Endothelial cell (in vitro differentiated cells): ENCODE data around the gene ERCC6L2. TPM values are rescaled to one million over a fixed set of nuclear protein-coding genes. Genes with fewer than 3 reads are reported as not detected.

Experiments
- DNase-seq: peaks from one replicate; pipeline ENCODE4 v3.0.0; 2021; ENCODE audit warnings: low spot score
- H3K27ac Mint-ChIP-seq: one replicate; pipeline ENCODE4 v1.8.0; 2021; ENCODE audit warnings: mixed read lengths, inconsistent platforms; ENCODE audit not compliant: unreplicated experiment
- H3K27me3 Mint-ChIP-seq: one replicate; pipeline ENCODE4 v1.8.0; 2021; ENCODE audit warnings: mild to moderate bottlenecking, moderate library complexity, mixed read lengths, inconsistent platforms; ENCODE audit not compliant: unreplicated experiment
- H3K36me3 Mint-ChIP-seq: one replicate; pipeline ENCODE4 v1.8.0; 2021; ENCODE audit warnings: mild to moderate bottlenecking, low read depth, mixed read lengths, inconsistent platforms; ENCODE audit not compliant: unreplicated experiment
- H3K4me1 Mint-ChIP-seq: one replicate; pipeline ENCODE4 v1.8.0; 2021; ENCODE audit warnings: mild to moderate bottlenecking, mixed read lengths, inconsistent platforms; ENCODE audit not compliant: unreplicated experiment
- H3K4me3 Mint-ChIP-seq: one replicate; pipeline ENCODE4 v1.8.0; 2021; ENCODE audit warnings: mild to moderate bottlenecking, mixed read lengths, inconsistent platforms; ENCODE audit not compliant: unreplicated experiment
- H3K9me3 Mint-ChIP-seq: one replicate; pipeline ENCODE4 v1.8.0; 2021; ENCODE audit warnings: mixed read lengths, inconsistent platforms; ENCODE audit not compliant: unreplicated experiment
- long read RNA-seq: library from polyadenylated mRNA; unstranded; transcript quantifications from one replicate; pipeline ENCODE4 v2.0.0, GENCODE V29; 2020; ENCODE audit not compliant: unreplicated experiment
- total RNA-seq: library from RNA; stranded (reverse); fragmentation: NEBNext Ultra II Directional; extraction: Animal tissue kit (Norgen Biotek cat#: 25700); gene quantifications from one replicate; pipeline ENCODE4 v1.2.1, GENCODE V29; 2021; ENCODE audit not compliant: unreplicated experiment
- TF ChIP-seq, protein P1 (sequence below): fragments of 200-600 bp; sonication (generic); IDR thresholded peaks from one replicate; pipeline ENCODE4 v1.5.0; 2021; ENCODE audit warnings: antibody characterized with exemption; ENCODE audit not compliant: unreplicated experiment

Gene ERCC6L2, protein sequence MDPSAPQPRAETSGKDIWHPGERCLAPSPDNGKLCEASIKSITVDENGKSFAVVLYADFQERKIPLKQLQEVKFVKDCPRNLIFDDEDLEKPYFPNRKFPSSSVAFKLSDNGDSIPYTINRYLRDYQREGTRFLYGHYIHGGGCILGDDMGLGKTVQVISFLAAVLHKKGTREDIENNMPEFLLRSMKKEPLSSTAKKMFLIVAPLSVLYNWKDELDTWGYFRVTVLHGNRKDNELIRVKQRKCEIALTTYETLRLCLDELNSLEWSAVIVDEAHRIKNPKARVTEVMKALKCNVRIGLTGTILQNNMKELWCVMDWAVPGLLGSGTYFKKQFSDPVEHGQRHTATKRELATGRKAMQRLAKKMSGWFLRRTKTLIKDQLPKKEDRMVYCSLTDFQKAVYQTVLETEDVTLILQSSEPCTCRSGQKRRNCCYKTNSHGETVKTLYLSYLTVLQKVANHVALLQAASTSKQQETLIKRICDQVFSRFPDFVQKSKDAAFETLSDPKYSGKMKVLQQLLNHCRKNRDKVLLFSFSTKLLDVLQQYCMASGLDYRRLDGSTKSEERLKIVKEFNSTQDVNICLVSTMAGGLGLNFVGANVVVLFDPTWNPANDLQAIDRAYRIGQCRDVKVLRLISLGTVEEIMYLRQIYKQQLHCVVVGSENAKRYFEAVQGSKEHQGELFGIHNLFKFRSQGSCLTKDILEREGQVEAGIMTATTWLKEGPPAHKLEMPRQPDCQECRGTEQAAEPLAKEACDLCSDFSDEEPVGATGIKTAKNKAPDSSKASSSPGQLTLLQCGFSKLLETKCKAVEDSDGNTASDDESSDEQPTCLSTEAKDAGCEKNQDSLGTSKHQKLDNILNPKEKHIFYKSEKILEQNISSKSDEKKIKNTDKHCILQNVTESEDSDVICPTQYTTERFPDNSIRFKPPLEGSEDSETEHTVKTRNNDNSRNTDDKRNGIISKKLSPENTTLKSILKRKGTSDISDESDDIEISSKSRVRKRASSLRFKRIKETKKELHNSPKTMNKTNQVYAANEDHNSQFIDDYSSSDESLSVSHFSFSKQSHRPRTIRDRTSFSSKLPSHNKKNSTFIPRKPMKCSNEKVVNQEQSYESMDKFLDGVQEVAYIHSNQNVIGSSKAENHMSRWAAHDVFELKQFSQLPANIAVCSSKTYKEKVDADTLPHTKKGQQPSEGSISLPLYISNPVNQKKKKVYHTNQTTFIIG (N-terminal part only)
- 40.5 TPM for total RNA-seq
- long read RNA-seq, partial matches to known transcripts: 1 of 3 reads
- long read RNA-seq, other reads (novel, unspliced or antisense): 2 of 3 reads

DNA sequence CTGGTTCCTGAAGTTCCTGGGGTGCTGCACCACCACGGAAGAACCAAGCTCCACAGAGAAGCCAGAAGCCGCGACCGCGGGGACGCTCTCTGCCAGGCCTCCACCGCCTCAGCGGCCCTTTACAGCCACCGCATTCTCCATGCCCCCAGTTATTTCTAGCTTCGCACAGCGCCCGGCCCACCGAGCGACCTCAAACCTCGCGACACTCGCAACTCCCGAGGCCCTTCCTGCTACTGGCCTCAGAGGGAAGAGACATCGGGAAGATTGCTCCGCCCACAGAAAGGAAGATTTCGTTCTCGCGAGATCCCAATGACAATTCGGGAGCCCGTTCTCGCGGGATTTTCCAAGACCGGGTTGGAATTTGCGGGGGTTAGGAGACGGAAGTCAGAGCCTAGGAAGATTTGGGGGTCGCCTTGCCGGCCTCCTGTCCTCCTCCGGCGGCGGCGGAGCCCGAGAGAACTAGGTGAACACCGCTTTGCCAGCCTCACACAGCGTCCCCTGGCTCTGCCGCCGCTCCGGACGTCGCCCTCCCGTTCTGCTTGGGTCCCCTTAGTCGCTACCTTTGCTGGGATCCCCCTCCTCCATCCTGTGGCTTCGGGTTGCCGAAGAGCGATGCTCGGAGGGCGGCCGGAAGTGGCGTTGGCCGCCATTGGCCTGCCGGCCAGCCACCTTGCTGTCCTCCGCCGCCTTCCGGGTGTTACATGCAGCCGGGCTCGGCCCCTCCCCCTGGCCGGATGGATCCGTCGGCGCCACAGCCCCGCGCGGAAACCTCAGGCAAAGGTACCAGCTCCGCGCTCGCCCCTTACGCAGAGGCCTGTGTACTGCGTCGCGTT is at the start of gene ERCC6L2:
TSS of gene ERCC6L2 (plus strand) at position 387 of the 833 bp plus-strand sequence. CDS start at position 735, 348 bp downstream.
- Mint-ChIP-seq H3K4me3 (no peak within 1 kb of the TSS), H3K27ac (no peak within 1 kb of the TSS), H3K4me1 (peaks cover 21% of the 10 kb centered on the region), H3K9me3 (no peaks in the 10 kb centered on the region), H3K27me3 (peaks cover 6% of the 10 kb centered on the region), H3K36me3 (peaks cover 15% of the 10 kb centered on the region)
- TF ChIP-seq, protein P1, sequence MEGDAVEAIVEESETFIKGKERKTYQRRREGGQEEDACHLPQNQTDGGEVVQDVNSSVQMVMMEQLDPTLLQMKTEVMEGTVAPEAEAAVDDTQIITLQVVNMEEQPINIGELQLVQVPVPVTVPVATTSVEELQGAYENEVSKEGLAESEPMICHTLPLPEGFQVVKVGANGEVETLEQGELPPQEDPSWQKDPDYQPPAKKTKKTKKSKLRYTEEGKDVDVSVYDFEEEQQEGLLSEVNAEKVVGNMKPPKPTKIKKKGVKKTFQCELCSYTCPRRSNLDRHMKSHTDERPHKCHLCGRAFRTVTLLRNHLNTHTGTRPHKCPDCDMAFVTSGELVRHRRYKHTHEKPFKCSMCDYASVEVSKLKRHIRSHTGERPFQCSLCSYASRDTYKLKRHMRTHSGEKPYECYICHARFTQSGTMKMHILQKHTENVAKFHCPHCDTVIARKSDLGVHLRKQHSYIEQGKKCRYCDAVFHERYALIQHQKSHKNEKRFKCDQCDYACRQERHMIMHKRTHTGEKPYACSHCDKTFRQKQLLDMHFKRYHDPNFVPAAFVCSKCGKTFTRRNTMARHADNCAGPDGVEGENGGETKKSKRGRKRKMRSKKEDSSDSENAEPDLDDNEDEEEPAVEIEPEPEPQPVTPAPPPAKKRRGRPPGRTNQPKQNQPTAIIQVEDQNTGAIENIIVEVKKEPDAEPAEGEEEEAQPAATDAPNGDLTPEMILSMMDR: no peak
- DNase-seq: peak; percentile 94

DNA sequence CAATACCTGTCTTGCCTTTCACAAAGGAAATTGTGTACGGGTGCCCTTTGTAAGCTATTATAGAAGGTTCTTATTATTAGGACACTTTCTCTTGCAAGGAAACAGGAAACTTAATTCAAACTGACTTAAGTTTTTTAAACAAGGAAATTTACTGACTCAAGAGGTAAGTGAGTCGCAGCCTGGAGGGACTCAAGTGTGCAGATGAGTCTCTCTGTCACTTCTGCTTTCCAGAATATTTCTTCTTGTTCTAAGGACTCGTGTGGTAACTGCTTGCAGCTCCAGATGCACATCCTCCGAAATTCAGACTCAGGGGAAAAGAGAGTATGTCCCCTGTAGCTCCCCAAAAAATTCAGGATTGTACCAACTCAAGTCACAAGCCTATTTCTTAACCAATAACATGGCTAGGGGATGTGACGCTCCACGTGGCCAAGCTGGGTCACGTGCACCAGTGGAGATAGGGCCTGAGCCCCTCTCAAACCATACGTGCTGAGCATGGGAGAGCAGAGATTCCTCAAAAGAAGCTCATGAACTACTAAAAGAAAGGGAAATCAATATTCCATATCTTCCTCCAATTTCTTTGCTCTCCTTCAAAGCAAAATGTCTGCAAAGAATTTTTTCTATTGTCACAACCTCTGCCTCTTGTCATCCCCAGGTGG is 49.2 kb upstream of the ERCC6L2 start:
- no peaks in the 10 kb centered on the region for H3K27me3 Mint-ChIP-seq
- TF ChIP-seq, protein P1: no peak
- H3K9me3 Mint-ChIP-seq: no peaks in the 10 kb centered on the region
- peaks cover 18% of the 10 kb centered on the region for H3K4me1 Mint-ChIP-seq
- H3K36me3 Mint-ChIP-seq: no peaks in the 10 kb centered on the region
- no peak overlapping the region for H3K4me3 Mint-ChIP-seq
- DNase-seq: no peak
- no peak overlapping the region for H3K27ac Mint-ChIP-seq

DNA sequence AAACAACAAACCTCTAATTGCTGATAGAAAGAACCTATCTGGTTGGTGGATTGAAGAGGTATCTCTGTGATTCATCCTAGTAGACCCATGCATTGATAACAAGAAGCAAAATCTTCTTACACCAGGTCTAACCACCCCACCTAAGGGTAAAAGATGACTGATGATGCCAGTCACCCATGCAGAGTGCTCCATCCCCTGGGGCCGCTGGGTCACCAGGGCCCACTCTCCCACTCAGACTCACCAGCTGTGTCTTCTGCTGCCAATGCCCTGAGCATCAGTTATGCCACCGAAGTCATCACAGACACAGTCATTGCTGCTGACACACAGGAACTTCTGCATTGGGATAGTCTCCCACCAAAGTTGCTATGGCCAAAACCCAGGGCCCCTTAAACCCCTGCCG is 44.7 kb upstream of the ERCC6L2 start:
- Mint-ChIP-seq H3K27me3 (peaks cover 2% of the 10 kb centered on the region), H3K36me3 (no peaks in the 10 kb centered on the region), H3K4me3 (no peak overlapping the region), H3K4me1 (peaks cover 20% of the 10 kb centered on the region), H3K27ac (no peak overlapping the region), H3K9me3 (no peaks in the 10 kb centered on the region)
- no peak for DNase-seq
- TF ChIP-seq, protein P1: no peak

DNA sequence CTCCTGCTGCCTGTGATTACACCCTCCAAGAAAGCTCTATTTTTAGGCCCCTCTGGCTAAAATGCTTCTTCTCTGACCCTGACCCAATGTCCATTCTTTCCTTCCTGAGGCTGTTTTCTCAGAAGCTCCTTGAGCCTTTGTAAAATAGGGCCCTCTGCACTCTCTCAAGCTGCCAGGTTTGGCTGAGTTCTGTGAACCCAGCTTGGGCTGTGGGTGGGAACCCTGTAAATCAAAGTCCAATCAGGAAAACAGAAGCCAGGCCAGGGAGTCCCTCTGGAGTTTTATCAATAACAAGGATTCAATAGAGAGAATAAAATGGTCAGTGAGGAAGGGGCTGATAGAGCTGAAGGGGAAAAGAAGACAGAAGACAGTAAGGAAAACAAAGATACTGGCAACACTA is 43.7 kb upstream of the ERCC6L2 start:
- H3K9me3 Mint-ChIP-seq: no peaks in the 10 kb centered on the region
- TF ChIP-seq, protein P1: no peak
- H3K27ac Mint-ChIP-seq: no peak overlapping the region
- H3K27me3 Mint-ChIP-seq: peaks cover 2% of the 10 kb centered on the region
- H3K4me3 Mint-ChIP-seq: no peak overlapping the region
- DNase-seq: no peak
- no peaks in the 10 kb centered on the region for H3K36me3 Mint-ChIP-seq
- peaks cover 11% of the 10 kb centered on the region for H3K4me1 Mint-ChIP-seq
